Measurements from ENCODE around the gene LGSN.
"Not testable (repeated sequence)": the region's sequence is repeated elsewhere in the genome, so short reads cannot be mapped to it uniquely, and the experiment has no call there.

The LGSN gene, protein sequence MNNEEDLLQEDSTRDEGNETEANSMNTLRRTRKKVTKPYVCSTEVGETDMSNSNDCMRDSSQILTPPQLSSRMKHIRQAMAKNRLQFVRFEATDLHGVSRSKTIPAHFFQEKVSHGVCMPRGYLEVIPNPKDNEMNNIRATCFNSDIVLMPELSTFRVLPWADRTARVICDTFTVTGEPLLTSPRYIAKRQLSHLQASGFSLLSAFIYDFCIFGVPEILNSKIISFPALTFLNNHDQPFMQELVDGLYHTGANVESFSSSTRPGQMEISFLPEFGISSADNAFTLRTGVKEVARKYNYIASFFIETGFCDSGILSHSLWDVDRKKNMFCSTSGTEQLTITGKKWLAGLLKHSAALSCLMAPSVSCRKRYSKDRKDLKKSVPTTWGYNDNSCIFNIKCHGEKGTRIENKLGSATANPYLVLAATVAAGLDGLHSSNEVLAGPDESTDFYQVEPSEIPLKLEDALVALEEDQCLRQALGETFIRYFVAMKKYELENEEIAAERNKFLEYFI

DNA sequence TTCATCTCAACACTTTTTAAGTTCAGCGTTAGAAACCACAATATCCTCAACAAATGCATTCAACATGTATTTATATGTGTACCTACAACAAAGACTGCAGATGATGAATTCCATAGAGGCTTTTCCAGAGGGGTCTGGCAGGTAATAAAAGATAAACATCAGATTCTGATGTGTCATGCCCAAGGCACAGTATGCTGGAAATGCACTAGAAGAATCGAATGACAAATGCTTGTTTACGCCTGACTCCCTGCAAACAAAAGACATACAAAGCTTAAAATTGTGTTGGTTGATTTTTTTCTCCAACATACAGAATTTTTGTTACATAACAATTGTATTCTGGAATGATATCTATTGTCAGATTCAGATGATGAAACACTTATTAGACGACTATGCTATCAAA, at the start of gene LGSN:
Gene LGSN (minus strand): TSS at position 45 of the 400 bp plus-strand sequence. CDS start 40 bp downstream, at position 5.
- DNase-seq, result no peak

DNA sequence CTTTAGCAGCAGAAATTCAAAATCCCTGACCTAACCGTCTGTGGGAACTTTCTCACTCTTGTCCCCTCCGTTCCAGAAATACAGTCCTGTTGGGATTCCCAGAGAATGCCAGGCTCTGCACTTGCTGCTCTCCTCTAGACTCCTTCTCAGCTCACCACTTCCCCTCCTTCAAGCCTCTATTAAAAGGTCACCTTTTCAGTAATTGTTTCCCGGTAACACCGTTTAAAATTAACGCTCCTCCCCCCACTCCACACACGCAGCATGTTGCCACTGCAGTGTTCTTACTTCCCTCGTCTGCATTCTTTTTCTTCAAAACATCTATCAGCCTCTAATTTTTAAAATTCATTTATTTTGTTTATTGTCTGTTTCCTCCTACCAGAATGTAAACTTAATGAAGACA, 48.6 kb upstream of the LGSN start:
- DNase-seq, result no peak

DNA sequence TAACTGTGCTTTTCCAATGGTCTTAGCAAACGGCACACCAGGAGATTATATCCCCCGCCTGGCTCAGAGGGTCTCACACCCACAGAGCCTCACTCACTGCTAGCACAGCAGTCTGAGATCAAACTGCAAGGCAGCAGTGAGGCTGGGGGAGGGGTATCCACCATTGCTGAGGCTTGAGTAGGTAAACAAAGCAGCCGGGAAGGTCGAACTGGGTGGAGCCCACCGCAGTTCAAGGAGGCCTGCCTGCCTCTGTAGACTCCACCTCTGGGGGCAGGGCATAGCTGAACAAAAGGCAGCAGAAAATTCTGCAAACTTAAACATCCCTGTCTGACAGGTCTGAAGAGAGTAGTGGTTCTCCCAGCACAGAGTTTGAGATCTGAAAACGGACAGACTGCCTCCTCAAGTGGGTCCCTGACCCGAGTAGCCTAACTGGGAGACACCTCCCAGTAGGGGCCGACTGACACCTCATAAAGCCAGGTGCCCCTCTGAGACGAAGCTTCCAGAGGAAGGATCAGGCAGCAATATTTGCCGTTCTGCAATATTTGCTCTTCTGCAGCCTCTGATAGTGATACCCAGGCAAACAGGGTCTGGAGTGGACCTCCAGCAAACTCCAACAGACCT, 42.8 kb upstream of the LGSN start:
- DNase-seq, result not testable (repeated sequence)

DNA sequence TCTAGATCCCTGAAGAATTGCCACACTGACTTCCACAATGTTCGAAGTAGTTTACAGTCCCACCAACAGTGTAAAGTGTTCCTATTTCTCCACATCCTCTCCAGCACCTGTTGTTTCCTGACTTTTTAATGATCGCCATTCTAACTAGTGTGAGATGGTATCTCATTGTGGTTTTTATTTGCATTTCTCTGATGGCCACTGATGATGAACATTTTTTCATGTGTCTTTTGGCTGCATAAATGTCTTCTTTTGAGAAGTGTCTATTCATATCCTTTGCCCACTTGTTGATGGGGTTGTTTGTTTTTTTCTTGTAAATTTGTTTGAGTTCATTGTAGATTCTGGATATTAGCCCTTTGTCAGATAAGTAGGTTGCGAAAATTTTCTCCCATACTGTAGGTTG, 37.6 kb upstream of the LGSN start:
- not testable (repeated sequence) for DNase-seq

DNA sequence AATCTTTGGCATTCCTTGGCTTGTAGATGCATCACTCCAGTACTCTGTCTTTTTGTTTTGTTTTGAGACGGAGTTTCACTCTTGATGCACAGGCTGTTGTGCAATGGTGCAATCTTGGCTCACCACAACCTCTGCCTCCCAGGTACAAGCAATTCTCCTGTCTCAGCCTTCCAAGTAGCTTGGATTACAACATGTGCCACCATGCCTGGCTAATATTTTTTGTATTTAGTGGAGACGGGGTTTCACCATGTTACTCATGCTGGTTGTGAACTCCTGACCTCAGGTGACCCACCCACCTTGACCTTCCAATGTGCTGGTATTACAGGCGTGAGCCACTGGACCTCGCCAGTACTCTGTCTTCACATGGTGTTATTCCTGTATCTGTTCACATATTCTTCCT, 35.8 kb upstream of the LGSN start:
- DNase-seq, result no peak

DNA sequence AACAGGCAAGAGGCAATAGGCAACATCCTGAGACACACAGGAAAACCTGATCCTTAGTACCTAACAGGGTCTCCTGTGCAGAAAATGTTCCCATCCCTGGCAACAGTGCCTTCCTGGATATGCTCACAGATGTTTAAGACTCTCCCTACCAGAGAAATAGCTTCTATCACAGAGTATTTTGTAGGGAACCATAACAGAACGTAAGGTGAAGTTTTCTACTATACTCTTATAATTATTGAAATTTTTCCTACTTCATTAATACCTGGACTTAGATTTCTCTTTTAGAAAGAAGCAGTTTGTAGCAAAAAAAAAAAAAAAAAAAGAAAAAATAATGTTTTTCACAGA, 33.5 kb upstream of the LGSN start:
- DNase-seq, result no peak

DNA sequence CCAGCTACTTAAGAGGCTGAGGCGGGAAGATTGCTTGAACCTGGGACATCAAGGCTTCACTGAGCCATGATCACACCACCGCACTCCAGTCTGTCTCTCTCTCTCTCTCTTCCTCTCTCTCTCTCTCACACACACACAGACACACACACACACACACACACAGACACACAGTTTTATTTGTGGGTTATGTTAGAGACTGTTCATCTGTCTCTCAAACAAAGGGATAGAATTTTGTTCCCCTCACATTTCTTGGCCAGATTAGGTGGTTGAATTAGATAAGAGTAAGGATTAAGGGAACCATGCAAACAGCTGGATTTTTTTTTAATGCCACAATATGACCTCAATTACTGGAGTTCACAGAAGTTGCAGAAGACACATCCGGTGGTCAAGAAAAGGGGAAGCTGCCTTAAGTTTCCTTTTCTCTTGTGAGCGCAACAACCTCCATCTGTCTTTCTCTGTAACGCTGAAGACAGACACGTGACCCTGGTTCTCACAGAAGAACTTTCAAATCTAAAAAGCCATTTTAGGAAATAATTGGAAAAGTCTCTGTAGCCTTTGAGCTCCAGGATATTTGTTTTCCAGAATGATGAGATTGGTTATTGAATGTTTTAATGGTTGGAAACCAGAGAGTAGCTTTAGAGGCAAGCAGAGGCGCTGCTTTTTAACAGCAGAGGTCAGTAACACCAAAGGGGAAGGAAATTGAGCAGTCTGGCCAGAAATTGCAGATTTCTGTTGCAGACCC, 32.9 kb upstream of the LGSN start:
- DNase-seq, result no peak

DNA sequence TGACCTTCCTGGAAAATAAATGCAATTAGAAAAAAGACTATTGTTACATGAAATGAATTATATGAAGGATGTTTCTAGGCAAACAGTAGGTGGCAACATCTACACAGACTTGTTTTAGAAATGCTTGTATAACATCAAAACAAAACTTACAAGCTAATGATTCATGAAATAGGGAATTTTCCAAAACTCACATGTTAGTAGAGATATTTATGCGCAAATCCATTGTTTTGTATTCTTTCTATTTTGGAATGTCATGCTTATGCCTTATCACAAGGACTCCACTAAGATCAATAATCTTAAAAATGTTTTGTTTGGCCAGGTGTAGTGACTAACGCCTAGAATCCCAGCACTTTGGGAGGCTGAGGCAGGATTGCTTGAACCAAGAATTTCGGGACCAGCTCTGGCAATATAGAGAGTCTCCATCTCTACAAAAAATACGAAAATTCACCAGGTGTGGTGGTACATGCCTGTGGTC, 32.3 kb upstream of the LGSN start:
- DNase-seq, result no peak

DNA sequence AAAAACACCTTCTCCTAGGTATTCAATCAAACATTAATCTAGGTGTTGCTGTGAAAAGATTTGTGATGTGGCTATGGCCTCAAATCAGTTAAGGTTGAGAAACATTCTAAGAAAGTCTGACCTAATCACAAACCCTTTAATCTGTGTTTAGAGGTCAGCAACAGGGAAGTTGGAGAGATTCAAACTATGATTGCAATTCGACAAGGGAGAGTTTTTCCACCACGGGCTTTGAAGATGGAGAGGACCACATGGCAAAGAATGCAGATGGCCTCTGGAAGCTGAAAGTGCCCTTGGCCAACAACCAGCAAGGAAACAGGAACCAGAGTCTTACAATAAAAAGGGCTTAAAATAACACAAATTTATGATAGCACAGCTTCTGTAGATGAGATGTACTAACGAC, 29.6 kb upstream of the LGSN start:
- DNase-seq, result no peak

DNA sequence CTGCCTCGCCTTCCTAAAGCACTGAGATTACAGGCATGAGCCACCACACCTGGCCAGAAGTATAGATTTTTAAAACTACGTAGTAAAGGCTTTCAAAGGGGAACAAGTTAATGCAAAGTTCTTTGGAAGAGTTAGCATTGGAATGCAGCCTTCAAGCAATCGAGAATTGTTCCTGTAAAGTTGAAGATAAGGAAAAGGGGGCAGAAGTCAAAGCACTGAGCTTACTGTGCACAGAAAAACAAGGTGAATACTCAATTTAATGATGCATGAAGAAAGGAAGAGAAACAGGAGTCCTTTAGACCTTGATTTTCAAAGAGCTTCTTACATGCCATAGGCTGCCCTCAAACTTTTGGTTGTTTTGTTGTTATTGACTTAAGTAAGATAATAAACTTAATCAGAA, 29.1 kb upstream of the LGSN start:
- no peak for DNase-seq

DNA sequence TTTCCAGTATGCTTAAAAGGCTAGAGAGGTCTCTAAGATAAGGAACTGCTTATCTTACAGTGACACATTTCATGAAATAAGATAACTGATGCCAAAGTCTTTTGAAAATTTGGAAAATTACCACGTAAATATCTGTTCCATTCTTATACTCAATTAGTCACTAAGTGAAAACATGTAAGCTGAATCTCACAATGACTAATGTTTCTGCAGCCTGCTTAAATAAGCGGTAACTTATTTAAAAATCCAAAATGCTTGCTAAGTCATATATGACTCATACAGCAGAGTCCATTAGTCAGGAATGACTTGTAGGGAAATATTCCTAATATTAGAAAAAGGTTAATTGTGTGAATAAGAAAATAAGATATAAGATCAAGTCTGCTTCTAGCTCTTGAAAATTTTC, 27.8 kb upstream of the LGSN start:
- no peak for DNase-seq

DNA sequence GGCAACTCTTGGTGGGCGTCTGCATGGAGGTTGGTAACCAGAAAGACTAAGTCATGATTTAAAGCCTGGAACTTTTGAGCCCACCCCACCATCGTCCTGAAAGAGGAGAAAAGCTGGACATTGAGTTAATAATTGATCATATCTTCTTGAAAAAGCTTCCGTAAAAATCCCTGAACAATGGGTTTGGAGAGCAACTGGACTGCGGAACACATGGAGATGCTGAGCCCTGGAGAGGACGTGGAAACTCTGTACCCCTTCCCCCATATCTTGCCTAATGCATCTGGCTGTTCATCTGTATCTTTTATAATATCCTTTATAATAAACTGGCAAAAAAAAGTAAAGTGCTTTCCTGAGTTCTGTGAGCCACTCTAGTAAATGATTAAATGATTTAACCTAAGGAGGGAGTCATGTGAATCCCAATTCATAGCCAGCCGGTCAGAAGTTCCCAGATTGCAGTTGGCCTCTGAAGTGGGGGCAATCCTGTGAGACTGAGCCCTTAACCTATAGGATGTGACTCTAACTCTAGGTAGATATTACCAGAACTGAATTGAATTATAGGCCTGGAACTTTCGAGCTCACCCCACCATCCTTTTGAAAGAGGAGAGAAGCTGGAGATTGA, 26.5 kb upstream of the LGSN start:
- DNase-seq, result no peak

DNA sequence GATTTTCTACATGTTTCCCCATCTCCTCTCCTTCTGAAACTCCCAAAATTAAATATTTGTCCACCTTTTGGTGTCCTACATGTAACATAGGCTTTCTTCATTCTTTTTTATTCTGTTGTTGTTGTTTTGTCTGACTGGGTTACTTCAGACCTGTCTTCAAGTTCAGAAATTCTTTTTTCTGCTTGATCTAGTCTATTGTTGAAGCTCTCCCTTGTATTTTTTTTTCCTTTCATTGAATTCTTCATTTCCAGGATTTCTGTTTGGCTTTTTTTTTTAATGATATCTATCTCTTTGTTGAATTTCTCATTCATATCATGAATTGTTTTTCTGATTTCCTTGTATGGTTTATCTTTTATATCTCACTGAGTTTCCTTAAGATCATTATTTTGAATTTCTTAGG, 20.6 kb upstream of the LGSN start:
- no peak for DNase-seq

DNA sequence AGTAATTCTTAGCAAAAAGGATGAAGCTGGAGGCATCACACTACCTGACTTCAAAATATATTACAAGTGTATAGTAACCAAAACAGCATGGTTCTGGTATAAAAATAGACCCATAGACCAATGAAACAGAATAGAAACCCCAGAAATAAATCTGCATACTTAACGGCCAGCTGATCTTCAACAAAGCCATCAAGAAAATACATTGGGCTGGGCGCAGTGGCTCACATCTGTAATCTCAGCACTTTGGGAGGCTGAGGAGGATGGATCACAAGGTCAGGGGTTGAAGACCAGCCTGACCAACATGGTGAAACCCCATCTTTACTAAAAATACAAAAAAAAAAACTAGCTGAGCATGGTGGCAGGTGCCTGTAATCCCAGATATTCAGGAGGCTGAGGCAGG, 14.9 kb upstream of the LGSN start:
- not testable (repeated sequence) for DNase-seq

DNA sequence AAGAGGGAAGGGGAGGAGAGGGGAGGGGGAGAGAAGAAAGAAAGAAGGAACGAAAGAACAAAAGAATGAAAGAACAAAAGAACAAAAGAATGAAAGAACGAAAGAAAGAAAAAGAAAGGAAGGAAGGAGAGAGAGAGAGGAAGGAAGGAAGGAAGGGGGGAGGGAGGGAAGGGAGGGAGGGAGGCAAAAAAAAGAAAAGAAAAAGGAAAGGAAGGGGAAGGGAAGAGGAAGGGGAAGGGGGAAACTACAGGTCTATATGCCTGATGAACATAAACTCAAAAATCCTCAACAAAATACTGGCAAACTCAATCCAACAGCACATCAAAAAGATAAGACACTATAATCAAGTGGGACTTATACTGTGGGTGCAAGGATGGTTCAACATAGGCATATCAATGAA, 13.7 kb upstream of the LGSN start:
- no peak for DNase-seq

DNA sequence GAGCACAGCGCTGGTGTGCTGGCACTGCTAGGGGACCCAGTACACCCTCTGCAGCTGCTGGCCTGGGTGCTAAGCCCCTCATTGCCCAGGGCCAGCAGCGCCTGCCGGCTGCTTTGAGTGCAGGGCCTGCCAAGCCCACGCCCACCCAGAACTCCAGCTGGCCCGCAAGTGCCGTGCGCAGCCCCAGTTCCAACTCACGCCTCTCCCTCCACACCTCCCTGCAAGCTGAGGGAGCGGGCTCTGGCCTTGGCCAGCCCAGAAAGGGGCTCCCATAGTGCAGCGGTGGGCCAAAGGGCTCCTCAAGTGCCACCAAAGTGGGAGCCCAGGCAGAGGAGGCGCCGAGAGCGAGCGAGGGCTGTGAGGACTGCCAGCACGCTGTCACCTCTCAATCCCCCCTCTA, 6.8 kb upstream of the LGSN start:
- not testable (repeated sequence) for DNase-seq

DNA sequence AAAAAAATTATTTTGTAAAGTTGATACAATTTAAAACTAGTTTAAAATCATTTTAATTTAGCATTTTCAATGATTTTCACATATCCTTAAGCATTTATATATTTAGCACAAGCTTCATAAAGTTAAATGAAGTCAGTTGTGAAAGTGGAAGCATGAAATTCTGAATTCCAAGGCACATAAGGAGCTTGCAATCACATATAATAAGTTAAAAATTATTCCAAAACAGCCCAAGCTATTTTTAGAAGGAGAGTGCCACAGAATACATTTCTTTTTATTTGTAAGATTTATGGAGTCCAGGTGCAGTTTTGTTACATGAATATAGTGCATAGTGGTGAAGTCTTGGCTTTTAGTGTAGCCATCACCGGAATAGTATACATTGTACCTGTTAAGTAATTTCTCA, 3.2 kb upstream of the LGSN start:
- DNase-seq, result no peak

DNA sequence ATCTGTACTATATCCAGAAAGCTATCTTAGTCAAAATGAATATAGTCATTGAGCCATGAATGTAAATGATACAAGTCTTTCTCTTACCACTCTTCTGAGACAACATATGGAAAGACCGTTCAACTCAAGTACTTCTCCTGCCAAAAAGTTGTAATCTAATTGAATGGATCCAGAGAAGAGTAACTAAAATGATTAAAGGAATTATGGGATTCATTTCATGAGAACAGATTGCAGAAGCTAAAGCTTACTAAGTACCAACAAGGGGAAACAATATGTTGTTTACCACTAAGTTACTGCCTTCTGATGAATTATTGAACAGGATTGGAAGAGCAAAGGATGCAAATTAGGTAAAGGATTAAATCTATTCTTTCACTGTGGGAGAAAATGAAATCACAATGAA, 2.0 kb upstream of the LGSN start:
- no peak for DNase-seq

DNA sequence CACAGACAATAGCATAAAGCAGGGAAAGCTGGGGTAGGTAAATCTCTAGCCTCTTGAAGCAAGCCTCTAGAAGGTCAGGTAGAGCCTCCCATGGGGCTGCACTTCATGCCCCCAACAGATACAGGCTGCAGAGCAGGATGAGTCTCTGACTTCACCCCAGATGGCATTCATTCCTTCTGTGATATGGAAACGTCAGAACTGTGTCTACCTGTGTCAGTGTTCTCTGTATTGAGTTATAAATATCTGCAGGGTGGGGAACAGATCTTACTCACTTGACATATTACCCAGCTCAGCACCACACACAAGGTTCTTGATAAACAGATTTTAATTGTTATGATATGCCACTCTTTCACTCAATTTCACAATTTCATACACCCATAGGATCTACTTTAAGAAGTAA, 2.1 kb downstream of the LGSN start:
- no peak for DNase-seq

DNA sequence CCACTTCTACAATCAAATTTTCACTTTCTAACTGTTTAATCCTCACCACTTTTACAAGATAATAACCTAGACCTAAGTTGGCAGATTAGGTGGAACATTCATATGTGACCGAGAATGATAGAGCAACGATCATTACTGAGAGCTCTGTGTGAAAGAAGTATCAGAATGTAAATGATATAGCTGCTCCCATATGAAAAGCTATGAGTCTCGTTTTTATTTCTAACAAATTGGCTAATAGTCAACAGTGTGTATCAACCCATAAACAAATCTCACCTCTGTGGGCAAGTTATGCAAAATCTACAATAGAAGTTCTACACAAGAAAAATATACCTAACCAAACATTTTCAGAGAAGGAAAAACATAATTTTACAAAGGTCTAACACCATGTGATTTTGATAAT, 3.7 kb downstream of the LGSN start:
- no peak for DNase-seq

DNA sequence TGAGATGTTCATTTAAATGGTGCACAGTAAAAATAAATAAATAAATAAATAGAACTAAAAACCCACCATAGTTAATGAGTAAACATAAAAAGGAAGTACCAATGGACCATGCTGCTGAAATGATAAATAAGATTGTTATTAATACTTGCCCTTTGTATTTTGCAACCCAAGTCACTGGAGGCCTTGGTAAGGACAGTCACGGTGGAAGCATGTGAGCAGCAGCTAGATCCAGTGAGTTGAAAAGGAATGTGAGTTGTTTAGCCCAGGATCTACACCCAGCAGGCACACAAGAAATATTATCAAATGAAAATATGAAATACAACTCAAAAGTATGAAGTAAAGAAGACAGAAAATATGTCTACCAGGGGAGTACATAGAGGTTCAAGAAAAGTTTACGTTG, 6.7 kb downstream of the LGSN start:
- no peak for DNase-seq

DNA sequence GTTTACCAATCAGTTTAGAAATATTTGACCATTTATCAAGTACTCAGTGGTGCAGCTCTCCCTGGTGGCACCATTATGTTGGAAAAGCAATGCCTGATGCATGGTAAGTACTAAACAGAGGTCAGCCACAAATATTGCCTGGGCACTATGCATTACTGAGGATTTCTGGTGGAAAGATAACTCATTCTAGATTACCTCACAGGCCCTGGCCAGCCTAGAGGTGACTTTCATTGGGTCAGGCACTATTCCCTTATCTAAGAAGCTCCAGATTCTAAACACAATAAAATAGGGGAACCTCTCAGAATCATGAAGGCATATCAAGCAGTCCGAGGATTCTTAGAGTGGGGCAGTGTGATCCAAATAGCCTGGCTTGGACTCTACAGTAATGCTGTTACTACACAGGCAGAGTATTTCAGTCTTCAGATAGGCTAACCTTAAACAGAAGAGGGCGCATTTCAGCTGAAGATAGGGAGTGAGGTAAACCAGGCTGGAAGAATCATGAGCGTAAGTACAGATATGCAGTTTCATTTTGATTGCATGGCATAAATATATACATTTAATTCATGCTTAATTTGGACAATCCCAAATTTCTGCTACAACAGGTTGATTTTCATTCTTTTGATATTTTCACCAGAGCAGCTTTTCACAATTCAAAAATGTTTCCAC, 12.1 kb downstream of the LGSN start:
- DNase-seq, result no peak

DNA sequence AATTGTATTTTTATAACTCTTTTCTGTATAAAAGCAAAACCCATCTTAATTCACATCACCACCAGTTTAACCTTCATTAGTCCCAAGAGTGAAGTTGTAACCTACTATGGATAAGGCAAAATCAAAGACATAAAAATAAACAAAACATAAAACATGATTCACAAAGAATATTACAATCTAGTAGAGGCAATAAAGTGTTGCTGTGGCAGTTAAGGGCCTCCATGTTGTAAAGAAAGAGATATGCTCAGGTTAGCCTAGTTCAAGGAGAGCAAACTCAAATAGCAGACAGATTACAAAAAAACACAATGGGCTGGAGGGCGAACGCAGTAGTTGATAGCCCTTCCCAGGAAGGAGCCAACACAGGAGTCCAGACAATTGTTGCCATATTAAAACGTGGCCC, 13.4 kb downstream of the LGSN start:
- DNase-seq, result no peak
